ENCODE measurements around the gene LAMC2. TPM values are rescaled to one million over a fixed set of nuclear protein-coding genes. Genes with fewer than 3 reads are reported as not detected.

The LAMC2 gene
- total RNA-seq, 1 experiment from 2014 or later, result 0.11 TPM

GRCh38 chr1:183247931-183248330 lies 61.9 kb downstream of the LAMC2 start:
- peaks cover 20% of the 10 kb centered on the region for H3K4me1 ChIP-seq (ENCODE audit: insufficient read depth, low read length, poor library complexity, severe bottlenecking)
- no peaks in the 10 kb centered on the region for H3K27me3 ChIP-seq (replicated peaks; ENCODE audit: insufficient read depth, low read depth, low read length, poor library complexity)
- BruUV-seq (replicated peaks), result no TSS peak
- TF ChIP-seq, protein P1, sequence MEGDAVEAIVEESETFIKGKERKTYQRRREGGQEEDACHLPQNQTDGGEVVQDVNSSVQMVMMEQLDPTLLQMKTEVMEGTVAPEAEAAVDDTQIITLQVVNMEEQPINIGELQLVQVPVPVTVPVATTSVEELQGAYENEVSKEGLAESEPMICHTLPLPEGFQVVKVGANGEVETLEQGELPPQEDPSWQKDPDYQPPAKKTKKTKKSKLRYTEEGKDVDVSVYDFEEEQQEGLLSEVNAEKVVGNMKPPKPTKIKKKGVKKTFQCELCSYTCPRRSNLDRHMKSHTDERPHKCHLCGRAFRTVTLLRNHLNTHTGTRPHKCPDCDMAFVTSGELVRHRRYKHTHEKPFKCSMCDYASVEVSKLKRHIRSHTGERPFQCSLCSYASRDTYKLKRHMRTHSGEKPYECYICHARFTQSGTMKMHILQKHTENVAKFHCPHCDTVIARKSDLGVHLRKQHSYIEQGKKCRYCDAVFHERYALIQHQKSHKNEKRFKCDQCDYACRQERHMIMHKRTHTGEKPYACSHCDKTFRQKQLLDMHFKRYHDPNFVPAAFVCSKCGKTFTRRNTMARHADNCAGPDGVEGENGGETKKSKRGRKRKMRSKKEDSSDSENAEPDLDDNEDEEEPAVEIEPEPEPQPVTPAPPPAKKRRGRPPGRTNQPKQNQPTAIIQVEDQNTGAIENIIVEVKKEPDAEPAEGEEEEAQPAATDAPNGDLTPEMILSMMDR (conservative IDR thresholded peaks at IDR 0.05; ENCODE audit: low read depth, low read length), result no peak
- no peak for TF ChIP-seq EZH2 (IDR thresholded peaks at IDR 0.05; ENCODE audit: borderline replicate concordance, low read depth, low read length, poor library complexity, severe bottlenecking)
- POLR2A ChIA-PET (ENCODE audit: low non-redundant PET), result no interaction called here
- DNase-seq (ENCODE audit: low spot score), result no peak
- H3K36me3 ChIP-seq (ENCODE audit: insufficient read depth, low read length, poor library complexity, severe bottlenecking), result no peaks in the 10 kb centered on the region
- intact Hi-C loops (cut with micrococcal nuclease; ENCODE audit: unreplicated experiment), result no loop called here
- H3K4me3 ChIP-seq (ENCODE audit: low read depth, low read length, poor library complexity, severe bottlenecking), result no peak overlapping the region
- H3K9me3 ChIP-seq (ENCODE audit: low read depth, low read length, poor library complexity, severe bottlenecking), result peaks cover 3% of the 10 kb centered on the region
- CTCF ChIA-PET, result no interaction called here
- H3K27ac ChIP-seq (ENCODE audit: low read depth, low read length, poor library complexity, severe bottlenecking), result no peak overlapping the region

DNA sequence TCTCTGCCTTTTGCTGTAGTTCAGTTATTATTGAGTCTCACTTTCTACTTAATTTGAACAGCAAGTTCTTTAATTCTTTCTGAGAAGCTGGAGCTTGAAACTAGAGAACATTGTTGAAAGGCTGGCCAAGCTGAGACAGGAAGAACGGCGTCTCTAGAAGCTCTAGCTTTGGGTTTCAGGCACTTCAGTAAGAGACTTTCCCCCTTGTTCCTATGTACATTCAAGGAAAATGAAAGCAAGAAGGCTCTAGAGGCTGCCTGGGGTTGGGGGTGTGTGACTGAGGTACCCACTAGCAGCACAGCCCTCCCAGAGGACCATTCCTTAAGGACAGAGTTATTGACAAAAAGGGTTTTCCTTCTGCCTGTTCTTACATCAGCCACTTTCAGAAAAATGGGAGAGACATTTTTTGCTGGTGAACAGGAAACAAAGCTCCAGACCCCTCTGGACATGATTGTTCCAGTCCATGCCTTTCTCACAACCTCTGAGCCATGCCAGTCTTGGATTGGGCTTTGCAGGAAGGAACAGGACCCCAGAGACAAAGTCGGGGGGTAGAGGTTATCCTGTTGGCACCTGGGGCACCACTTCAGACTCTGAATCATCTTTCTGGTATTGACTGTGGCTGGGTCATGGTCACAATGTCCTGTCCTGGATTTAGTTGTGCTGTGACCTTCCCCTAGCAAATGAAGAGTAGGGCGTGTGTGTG lies 63.1 kb downstream of the LAMC2 start:
- H3K4me3 ChIP-seq (ENCODE audit: low read depth, low read length, poor library complexity, severe bottlenecking), result no peak overlapping the region
- H3K4me1 ChIP-seq (ENCODE audit: insufficient read depth, low read length, poor library complexity, severe bottlenecking), result peaks cover 20% of the 10 kb centered on the region
- peaks cover 3% of the 10 kb centered on the region for H3K9me3 ChIP-seq (ENCODE audit: low read depth, low read length, poor library complexity, severe bottlenecking)
- BruUV-seq (replicated peaks), result no TSS peak
- no peak for DNase-seq (ENCODE audit: low spot score)
- no peak overlapping the region for H3K27ac ChIP-seq (ENCODE audit: low read depth, low read length, poor library complexity, severe bottlenecking)
- ChIA-PET POLR2A (ENCODE audit: low non-redundant PET) (interaction anchor here (0.6 kb wide), 1 partner anchor 8 kb away, joined by 4 read pairs; no protein-coding TSS in a partner anchor), CTCF (interaction anchor here (0.7 kb wide), 1 partner anchor 274 kb away, joined by 6 read pairs; no protein-coding TSS in a partner anchor)
- TF ChIP-seq, protein P1 (conservative IDR thresholded peaks at IDR 0.05; ENCODE audit: low read depth, low read length), result no peak
- no peak for TF ChIP-seq EZH2 (IDR thresholded peaks at IDR 0.05; ENCODE audit: borderline replicate concordance, low read depth, low read length, poor library complexity, severe bottlenecking)
- intact Hi-C loops (cut with micrococcal nuclease; ENCODE audit: unreplicated experiment), result no loop called here
- H3K27me3 ChIP-seq (replicated peaks; ENCODE audit: insufficient read depth, low read depth, low read length, poor library complexity), result no peaks in the 10 kb centered on the region
- no peaks in the 10 kb centered on the region for H3K36me3 ChIP-seq (ENCODE audit: insufficient read depth, low read length, poor library complexity, severe bottlenecking)

DNA sequence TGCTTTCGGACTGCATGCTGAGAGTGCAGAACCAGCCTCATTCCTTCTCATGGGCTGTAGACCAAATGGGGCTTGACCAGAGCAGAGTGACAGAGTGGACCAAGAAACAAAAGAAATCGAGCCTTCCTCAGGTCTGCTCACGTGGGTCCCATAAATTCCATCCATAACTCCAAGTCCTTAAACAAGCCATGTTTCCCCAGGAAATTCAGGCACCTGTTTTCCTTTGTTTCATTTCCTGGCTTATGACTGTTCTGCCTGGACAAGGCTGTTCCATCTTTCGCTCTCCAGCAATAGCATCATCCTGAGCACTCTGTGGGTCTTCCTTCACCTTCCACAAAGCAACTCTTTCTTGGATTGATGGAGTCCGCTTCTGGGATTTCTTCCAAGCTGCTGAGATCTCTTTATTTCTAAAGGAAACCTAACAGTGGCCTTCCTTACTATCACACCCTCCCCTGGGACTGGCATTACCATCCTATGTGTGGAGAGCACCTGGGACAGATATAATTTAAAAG lies 63.9 kb downstream of the LAMC2 start:
- Histone ChIP-seq H3K36me3 (ENCODE audit: insufficient read depth, low read length, poor library complexity, severe bottlenecking) (no peaks in the 10 kb centered on the region), H3K4me3 (ENCODE audit: low read depth, low read length, poor library complexity, severe bottlenecking) (no peak overlapping the region), H3K4me1 (ENCODE audit: insufficient read depth, low read length, poor library complexity, severe bottlenecking) (peaks cover 11% of the 10 kb centered on the region), H3K27ac (ENCODE audit: low read depth, low read length, poor library complexity, severe bottlenecking) (no peak overlapping the region), H3K27me3 (replicated peaks; ENCODE audit: insufficient read depth, low read depth, low read length, poor library complexity) (no peaks in the 10 kb centered on the region), H3K9me3 (ENCODE audit: low read depth, low read length, poor library complexity, severe bottlenecking) (peaks cover 6% of the 10 kb centered on the region)
- BruUV-seq (replicated peaks), result no TSS peak
- TF ChIP-seq, protein P1 (conservative IDR thresholded peaks at IDR 0.05; ENCODE audit: low read depth, low read length), result no peak
- TF ChIP-seq EZH2 (IDR thresholded peaks at IDR 0.05; ENCODE audit: borderline replicate concordance, low read depth, low read length, poor library complexity, severe bottlenecking), result no peak
- intact Hi-C loops (cut with micrococcal nuclease; ENCODE audit: unreplicated experiment), result no loop called here
- no peak for DNase-seq (ENCODE audit: low spot score)
- CTCF ChIA-PET, result no interaction called here
- POLR2A ChIA-PET (ENCODE audit: low non-redundant PET), result no interaction called here

Measured in A673 (cell line).